Fibroblast of the aortic adventitia (primary cell): ENCODE results near the gene CAPN11. TPM values are rescaled to one million over a fixed set of nuclear protein-coding genes. Genes with fewer than 3 reads are reported as not detected.

ENCODE experiments used
- DNase-seq: peaks from one replicate; pipeline ENCODE4 v3.0.0-alpha.2; 2010; ENCODE audit warnings: low read depth
- H3K4me3 ChIP-seq: 2 replicates; pipeline ENCODE4 v1.5.1; 2011; ENCODE audit warnings: low read depth, mild to moderate bottlenecking, control low read depth, low read length, moderate library complexity
- CTCF ChIP-seq: IDR thresholded peaks from 2 replicates; pipeline ENCODE4 v1.5.1; 2011; ENCODE audit warnings: mild to moderate bottlenecking, low read length, control low read depth, inconsistent platforms; ENCODE audit not compliant: insufficient read depth
- total RNA-seq: library from RNA; depleted of rRNA; stranded (reverse); fragments of >200 nt; gene quantifications from 2 replicates; pipeline ENCODE4 v1.2.3, GENCODE V29; 2012; ENCODE audit warnings: low replicate concordance

Gene CAPN11
- total RNA-seq, 1 donor: not detected

GRCh38 chr6:44224029-44224964, 65.7 kb downstream of the CAPN11 start:
- peak overlapping the region; percentile 67 for H3K4me3 ChIP-seq
- no peak for DNase-seq
- TF ChIP-seq CTCF: no peak

GRCh38 chr6:44224965-44225305, 66.3 kb downstream of the CAPN11 start:
- TF ChIP-seq CTCF: no peak
- DNase-seq: no peak
- H3K4me3 ChIP-seq: no peak overlapping the region

GRCh38 chr6:44225579-44226325, 67.1 kb downstream of the CAPN11 start:
- no peak for DNase-seq
- H3K4me3 ChIP-seq: no peak overlapping the region
- TF ChIP-seq CTCF: no peak

GRCh38 chr6:44226368-44227147, 67.9 kb downstream of the CAPN11 start:
- H3K4me3 ChIP-seq: no peak overlapping the region
- no peak for DNase-seq
- TF ChIP-seq CTCF: no peak

- no peak overlapping the region for H3K4me3 ChIP-seq
- TF ChIP-seq CTCF: no peak
- DNase-seq: no peak
These were observed 68.7 kb downstream of the CAPN11 start for GRCh38 chr6:44227148-44227793.

GRCh38 chr6:44228031-44228430, 69.4 kb downstream of the CAPN11 start:
- no peak for TF ChIP-seq CTCF
- no peak for DNase-seq
- no peak overlapping the region for H3K4me3 ChIP-seq
